Measurements from ENCODE around the gene MAST3.

Gene MAST3

DNA sequence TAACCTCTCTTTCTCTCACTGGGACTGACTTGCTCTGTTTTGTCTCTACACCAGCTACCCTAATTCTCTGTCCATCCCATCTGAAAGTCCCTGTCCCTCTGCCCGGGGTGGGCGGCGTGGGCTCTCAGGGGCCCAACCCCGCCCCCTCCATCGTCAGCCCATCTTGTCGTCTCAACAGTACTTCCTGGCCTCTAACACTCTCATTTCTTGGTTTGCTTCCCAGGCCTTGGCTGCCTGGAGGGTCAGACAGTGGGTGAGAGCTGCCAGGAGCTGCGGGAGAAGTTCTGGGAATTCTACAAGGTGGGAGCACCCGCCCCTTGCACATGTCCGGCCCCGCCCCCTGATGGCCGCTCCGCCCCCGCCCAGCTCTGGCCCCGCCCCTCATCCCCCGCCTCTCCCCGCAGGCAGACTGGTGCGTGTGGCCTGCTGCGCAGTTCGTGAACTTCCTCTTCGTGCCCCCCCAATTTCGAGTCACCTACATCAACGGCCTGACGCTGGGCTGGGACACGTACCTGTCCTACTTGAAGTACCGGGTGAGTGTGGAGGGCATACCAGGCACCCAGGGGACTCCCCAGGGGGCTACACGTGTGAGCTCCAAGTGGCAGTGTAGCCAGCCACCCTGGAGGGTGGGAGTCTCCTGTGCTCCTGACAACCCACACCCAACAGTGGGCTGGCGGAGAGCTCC, 97.1 kb downstream of the MAST3 start (continued):
- TF ChIP-seq, protein P1, sequence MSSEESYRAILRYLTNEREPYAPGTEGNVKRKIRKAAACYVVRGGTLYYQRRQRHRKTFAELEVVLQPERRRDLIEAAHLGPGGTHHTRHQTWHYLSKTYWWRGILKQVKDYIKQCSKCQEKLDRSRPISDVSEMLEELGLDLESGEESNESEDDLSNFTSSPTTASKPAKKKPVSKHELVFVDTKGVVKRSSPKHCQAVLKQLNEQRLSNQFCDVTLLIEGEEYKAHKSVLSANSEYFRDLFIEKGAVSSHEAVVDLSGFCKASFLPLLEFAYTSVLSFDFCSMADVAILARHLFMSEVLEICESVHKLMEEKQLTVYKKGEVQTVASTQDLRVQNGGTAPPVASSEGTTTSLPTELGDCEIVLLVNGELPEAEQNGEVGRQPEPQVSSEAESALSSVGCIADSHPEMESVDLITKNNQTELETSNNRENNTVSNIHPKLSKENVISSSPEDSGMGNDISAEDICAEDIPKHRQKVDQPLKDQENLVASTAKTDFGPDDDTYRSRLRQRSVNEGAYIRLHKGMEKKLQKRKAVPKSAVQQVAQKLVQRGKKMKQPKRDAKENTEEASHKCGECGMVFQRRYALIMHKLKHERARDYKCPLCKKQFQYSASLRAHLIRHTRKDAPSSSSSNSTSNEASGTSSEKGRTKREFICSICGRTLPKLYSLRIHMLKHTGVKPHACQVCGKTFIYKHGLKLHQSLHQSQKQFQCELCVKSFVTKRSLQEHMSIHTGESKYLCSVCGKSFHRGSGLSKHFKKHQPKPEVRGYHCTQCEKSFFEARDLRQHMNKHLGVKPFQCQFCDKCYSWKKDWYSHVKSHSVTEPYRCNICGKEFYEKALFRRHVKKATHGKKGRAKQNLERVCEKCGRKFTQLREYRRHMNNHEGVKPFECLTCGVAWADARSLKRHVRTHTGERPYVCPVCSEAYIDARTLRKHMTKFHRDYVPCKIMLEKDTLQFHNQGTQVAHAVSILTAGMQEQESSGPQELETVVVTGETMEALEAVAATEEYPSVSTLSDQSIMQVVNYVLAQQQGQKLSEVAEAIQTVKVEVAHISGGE (tag by site-specific recombination; conservative IDR thresholded peaks at IDR 0.05; ENCODE audit: low read depth): no peak
- TF ChIP-seq, protein P2, sequence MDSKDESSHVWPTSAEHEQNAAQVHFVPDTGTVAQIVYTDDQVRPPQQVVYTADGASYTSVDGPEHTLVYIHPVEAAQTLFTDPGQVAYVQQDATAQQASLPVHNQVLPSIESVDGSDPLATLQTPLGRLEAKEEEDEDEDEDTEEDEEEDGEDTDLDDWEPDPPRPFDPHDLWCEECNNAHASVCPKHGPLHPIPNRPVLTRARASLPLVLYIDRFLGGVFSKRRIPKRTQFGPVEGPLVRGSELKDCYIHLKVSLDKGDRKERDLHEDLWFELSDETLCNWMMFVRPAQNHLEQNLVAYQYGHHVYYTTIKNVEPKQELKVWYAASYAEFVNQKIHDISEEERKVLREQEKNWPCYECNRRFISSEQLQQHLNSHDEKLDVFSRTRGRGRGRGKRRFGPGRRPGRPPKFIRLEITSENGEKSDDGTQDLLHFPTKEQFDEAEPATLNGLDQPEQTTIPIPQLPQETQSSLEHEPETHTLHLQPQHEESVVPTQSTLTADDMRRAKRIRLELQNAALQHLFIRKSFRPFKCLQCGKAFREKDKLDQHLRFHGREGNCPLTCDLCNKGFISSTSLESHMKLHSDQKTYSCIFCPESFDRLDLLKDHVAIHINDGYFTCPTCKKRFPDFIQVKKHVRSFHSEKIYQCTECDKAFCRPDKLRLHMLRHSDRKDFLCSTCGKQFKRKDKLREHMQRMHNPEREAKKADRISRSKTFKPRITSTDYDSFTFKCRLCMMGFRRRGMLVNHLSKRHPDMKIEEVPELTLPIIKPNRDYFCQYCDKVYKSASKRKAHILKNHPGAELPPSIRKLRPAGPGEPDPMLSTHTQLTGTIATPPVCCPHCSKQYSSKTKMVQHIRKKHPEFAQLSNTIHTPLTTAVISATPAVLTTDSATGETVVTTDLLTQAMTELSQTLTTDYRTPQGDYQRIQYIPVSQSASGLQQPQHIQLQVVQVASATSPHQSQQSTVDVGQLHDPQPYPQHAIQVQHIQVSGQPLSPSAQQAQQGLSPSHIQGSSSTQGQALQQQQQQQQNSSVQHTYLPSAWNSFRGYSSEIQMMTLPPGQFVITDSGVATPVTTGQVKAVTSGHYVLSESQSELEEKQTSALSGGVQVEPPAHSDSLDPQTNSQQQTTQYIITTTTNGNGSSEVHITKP (tag by site-specific recombination; IDR thresholded peaks at IDR 0.05): 0 out of 2 replicates have a peak, but pooled peaks have one; percentile 4
- TF ChIP-seq ZNF610 (tag by site-specific recombination; IDR thresholded peaks at IDR 0.05; ENCODE audit: borderline replicate concordance) (no peak), YY1 (tag by site-specific recombination; IDR thresholded peaks at IDR 0.05) (no peak), ZNF624 (tag by site-specific recombination; IDR thresholded peaks at IDR 0.05) (no peak), PRDM1 (tag by site-specific recombination; IDR thresholded peaks at IDR 0.05) (peak; percentile 39; the same call in 1 of the 2 replicates), SP3 (tag by site-specific recombination; IDR thresholded peaks at IDR 0.05) (peak; percentile 47; the same call in 1 of the 2 replicates), SP2 (tag by site-specific recombination; IDR thresholded peaks at IDR 0.05) (peak; percentile 67), ZNF274 (IDR thresholded peaks at IDR 0.05; ENCODE audit: low read length) (no peak), ZNF274 (tag by site-specific recombination; IDR thresholded peaks at IDR 0.05; ENCODE audit: borderline replicate concordance) (no peak), GFI1B (tag by site-specific recombination; IDR thresholded peaks at IDR 0.05) (no peak), KLF7 (tag by site-specific recombination; IDR thresholded peaks at IDR 0.05; ENCODE audit: borderline replicate concordance) (no peak), ZNF335 (tag by site-specific recombination; conservative IDR thresholded peaks at IDR 0.05) (no peak), TCF7L2 (IDR thresholded peaks at IDR 0.05; ENCODE audit: borderline replicate concordance, low read depth, low read length) (no peak), ZIC2 (tag by site-specific recombination; IDR thresholded peaks at IDR 0.05) (peak; percentile 66), ZNF133 (tag by site-specific recombination; IDR thresholded peaks at IDR 0.05) (no peak), EGR2 (tag by site-specific recombination; IDR thresholded peaks at IDR 0.05; ENCODE audit: low read depth) (peak; percentile 50)
- TF ChIP-seq, protein P3, sequence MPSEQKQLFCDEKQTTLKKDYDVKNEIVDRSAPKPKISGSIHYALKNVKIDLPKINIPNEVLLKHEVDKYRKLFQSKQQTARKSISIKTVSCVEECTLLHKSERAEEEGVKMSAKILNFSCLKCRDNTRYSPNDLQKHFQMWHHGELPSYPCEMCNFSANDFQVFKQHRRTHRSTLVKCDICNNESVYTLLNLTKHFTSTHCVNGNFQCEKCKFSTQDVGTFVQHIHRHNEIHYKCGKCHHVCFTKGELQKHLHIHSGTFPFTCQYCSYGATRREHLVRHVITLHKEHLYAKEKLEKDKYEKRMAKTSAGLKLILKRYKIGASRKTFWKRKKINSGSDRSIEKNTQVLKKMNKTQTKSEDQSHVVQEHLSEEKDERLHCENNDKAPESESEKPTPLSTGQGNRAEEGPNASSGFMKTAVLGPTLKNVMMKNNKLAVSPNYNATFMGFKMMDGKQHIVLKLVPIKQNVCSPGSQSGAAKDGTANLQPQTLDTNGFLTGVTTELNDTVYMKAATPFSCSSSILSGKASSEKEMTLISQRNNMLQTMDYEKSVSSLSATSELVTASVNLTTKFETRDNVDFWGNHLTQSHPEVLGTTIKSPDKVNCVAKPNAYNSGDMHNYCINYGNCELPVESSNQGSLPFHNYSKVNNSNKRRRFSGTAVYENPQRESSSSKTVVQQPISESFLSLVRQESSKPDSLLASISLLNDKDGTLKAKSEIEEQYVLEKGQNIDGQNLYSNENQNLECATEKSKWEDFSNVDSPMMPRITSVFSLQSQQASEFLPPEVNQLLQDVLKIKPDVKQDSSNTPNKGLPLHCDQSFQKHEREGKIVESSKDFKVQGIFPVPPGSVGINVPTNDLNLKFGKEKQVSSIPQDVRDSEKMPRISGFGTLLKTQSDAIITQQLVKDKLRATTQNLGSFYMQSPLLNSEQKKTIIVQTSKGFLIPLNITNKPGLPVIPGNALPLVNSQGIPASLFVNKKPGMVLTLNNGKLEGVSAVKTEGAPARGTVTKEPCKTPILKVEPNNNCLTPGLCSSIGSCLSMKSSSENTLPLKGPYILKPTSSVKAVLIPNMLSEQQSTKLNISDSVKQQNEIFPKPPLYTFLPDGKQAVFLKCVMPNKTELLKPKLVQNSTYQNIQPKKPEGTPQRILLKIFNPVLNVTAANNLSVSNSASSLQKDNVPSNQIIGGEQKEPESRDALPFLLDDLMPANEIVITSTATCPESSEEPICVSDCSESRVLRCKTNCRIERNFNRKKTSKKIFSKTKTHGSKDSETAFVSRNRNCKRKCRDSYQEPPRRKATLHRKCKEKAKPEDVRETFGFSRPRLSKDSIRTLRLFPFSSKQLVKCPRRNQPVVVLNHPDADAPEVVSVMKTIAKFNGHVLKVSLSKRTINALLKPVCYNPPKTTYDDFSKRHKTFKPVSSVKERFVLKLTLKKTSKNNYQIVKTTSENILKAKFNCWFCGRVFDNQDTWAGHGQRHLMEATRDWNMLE (tag by site-specific recombination; conservative IDR thresholded peaks at IDR 0.05; ENCODE audit: low read depth): no peak
- TF ChIP-seq, protein P4, sequence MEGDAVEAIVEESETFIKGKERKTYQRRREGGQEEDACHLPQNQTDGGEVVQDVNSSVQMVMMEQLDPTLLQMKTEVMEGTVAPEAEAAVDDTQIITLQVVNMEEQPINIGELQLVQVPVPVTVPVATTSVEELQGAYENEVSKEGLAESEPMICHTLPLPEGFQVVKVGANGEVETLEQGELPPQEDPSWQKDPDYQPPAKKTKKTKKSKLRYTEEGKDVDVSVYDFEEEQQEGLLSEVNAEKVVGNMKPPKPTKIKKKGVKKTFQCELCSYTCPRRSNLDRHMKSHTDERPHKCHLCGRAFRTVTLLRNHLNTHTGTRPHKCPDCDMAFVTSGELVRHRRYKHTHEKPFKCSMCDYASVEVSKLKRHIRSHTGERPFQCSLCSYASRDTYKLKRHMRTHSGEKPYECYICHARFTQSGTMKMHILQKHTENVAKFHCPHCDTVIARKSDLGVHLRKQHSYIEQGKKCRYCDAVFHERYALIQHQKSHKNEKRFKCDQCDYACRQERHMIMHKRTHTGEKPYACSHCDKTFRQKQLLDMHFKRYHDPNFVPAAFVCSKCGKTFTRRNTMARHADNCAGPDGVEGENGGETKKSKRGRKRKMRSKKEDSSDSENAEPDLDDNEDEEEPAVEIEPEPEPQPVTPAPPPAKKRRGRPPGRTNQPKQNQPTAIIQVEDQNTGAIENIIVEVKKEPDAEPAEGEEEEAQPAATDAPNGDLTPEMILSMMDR (tag by site-specific recombination; IDR thresholded peaks at IDR 0.05): no peak
- TF ChIP-seq, protein P5, sequence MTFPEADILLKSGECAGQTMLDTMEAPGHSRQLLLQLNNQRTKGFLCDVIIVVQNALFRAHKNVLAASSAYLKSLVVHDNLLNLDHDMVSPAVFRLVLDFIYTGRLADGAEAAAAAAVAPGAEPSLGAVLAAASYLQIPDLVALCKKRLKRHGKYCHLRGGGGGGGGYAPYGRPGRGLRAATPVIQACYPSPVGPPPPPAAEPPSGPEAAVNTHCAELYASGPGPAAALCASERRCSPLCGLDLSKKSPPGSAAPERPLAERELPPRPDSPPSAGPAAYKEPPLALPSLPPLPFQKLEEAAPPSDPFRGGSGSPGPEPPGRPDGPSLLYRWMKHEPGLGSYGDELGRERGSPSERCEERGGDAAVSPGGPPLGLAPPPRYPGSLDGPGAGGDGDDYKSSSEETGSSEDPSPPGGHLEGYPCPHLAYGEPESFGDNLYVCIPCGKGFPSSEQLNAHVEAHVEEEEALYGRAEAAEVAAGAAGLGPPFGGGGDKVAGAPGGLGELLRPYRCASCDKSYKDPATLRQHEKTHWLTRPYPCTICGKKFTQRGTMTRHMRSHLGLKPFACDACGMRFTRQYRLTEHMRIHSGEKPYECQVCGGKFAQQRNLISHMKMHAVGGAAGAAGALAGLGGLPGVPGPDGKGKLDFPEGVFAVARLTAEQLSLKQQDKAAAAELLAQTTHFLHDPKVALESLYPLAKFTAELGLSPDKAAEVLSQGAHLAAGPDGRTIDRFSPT (tag by site-specific recombination; IDR thresholded peaks at IDR 0.05): no peak

Data from HEK293 (cell line).